OCI-LY1 (cell line): Measurements from ENCODE around the gene TENM4.

ENCODE experiments used
- H2AFZ ChIP-seq: fragments of 200-600 bp; sonication (generic), shearing (Covaris generic); 2 replicates; pipeline ENCODE4 v1.6.0; 2014; ENCODE audit warnings: antibody characterized with exemption, mild to moderate bottlenecking, low read length
- H3F3A ChIP-seq: fragments of 200-600 bp; sonication (generic), shearing (Covaris generic); 2 replicates; pipeline ENCODE4 v1.6.0; 2014; ENCODE audit warnings: mild to moderate bottlenecking, antibody characterized with exemption, low read length, moderate library complexity; ENCODE audit not compliant: insufficient read depth
- H3K27ac ChIP-seq: fragments of 200-600 bp; sonication (generic); 2 replicates; pipeline ENCODE4 v1.5.1; 2014; ENCODE audit warnings: low read length, mixed run types, mild to moderate bottlenecking, low read depth; ENCODE audit not compliant: poor library complexity, severe bottlenecking
- H3K27me3 ChIP-seq: fragments of 200-600 bp; sonication (generic); 2 replicates; pipeline ENCODE4 v1.6.0; 2014; ENCODE audit warnings: antibody characterized with exemption, mild to moderate bottlenecking, low read length, moderate library complexity; ENCODE audit not compliant: insufficient read depth
- H3K36me3 ChIP-seq: fragments of 200-600 bp; sonication (generic); 2 replicates; pipeline ENCODE4 v1.6.1; 2014; ENCODE audit warnings: mild to moderate bottlenecking, antibody characterized with exemption, low read length, moderate library complexity, mixed read lengths; ENCODE audit not compliant: insufficient read depth
- H3K4me1 ChIP-seq: fragments of 200-600 bp; sonication (generic); 2 replicates; pipeline ENCODE4 v1.5.1; 2014; ENCODE audit warnings: mild to moderate bottlenecking, low read length, moderate library complexity; ENCODE audit not compliant: insufficient read depth, severe bottlenecking
- H3K4me2 ChIP-seq: fragments of 200-600 bp; sonication (generic), shearing (Covaris generic); 2 replicates; pipeline ENCODE4 v1.6.1; 2014; ENCODE audit warnings: low read length
- H3K4me3 ChIP-seq: fragments of 200-600 bp; sonication (generic); 2 replicates; pipeline ENCODE4 v1.5.1; 2014; ENCODE audit warnings: low read length, low read depth, mild to moderate bottlenecking, mixed read lengths; ENCODE audit not compliant: poor library complexity, severe bottlenecking
- H3K79me2 ChIP-seq: fragments of 200-600 bp; shearing (Covaris generic); 2 replicates; pipeline ENCODE4 v1.6.1; 2016; ENCODE audit warnings: mixed run types, low read length, mixed read lengths; ENCODE audit not compliant: insufficient read depth
- H3K9ac ChIP-seq: fragments of 200-600 bp; sonication (generic), shearing (Covaris generic); 2 replicates; pipeline ENCODE4 v1.6.1; 2014; ENCODE audit warnings: mild to moderate bottlenecking, low read length, mixed read lengths
- H3K9me2 ChIP-seq: fragments of 200-600 bp; sonication (generic), shearing (Covaris generic); 2 replicates; pipeline ENCODE4 v1.6.1; 2014; ENCODE audit warnings: low read depth, mild to moderate bottlenecking, low read length, mixed read lengths
- H3K9me3 ChIP-seq: fragments of 200-600 bp; shearing (Covaris generic); 2 replicates; pipeline ENCODE4 v1.6.1; 2014; ENCODE audit warnings: low read length, mixed read lengths
- H4K20me1 ChIP-seq: fragments of 200-600 bp; sonication (generic), shearing (Covaris generic); 2 replicates; pipeline ENCODE4 v1.6.0; 2016; ENCODE audit warnings: mild to moderate bottlenecking, low read length; ENCODE audit not compliant: insufficient read depth
- EZH2 ChIP-seq: fragments of 200-600 bp; sonication (generic), shearing (Covaris generic); IDR thresholded peaks from 2 replicates; pipeline ENCODE4 v1.8.0; 2017; ENCODE audit warnings: borderline replicate concordance, mixed run types, mild to moderate bottlenecking, antibody characterized with exemption, low read length, moderate library complexity, mixed read lengths
- TF ChIP-seq, protein P1 (sequence below): fragments of 200-600 bp; sonication (generic), shearing (Covaris generic); IDR thresholded peaks from 2 replicates; pipeline ENCODE4 v1.5.1; 2017; ENCODE audit warnings: mild to moderate bottlenecking, antibody characterized with exemption, low read length, moderate library complexity, mixed read lengths

TENM4 gene

DNA sequence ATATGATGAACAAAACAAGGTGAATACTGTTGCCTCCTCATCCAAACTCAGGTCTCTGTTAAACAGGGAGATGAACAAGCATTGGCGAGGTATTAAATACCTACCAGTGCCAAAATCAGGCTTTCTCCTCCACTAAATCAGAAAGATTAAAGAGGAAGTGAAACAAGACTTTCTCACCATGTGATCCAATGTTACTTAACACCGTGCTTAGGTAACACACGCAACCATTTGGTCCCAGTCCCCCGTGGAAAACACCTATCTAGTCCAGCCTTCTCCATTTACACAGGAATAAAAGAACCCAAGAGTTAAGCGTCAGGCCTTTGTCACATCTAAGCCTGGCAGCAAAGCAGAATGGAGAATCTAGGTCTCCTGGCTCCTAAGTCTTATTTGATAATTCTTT, 34.5 kb downstream of the TENM4 start:
- no peaks in the 10 kb centered on the region for H3K79me2 ChIP-seq
- no peaks in the 10 kb centered on the region for H3K4me1 ChIP-seq
- no peak overlapping the region for H3K4me3 ChIP-seq

DNA sequence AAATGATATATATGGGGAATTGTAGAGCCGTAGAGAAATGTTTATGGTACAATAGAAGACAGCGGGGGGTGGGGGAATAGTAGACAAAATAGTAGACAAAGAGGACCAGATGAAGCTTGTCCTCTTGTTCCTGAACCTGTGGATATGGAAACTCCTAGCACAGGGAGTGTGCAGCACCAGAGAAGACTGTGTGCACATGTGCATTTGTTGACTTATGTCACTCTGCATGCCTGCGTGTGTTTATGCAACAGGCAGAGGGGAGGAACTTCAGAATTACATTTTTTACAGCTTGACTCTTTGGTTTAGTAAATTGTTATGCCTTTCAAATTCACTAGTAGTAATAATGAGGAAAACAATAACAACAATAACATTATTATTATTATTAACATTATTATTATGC, 36.0 kb downstream of the TENM4 start:
- H4K20me1 ChIP-seq = no peaks in the 10 kb centered on the region

More for the DNA sequence above, 34.5 kb downstream of the TENM4 start:
- no peak overlapping the region for H3K27ac ChIP-seq
- TF ChIP-seq EZH2 = no peak
- TF ChIP-seq, protein P1, sequence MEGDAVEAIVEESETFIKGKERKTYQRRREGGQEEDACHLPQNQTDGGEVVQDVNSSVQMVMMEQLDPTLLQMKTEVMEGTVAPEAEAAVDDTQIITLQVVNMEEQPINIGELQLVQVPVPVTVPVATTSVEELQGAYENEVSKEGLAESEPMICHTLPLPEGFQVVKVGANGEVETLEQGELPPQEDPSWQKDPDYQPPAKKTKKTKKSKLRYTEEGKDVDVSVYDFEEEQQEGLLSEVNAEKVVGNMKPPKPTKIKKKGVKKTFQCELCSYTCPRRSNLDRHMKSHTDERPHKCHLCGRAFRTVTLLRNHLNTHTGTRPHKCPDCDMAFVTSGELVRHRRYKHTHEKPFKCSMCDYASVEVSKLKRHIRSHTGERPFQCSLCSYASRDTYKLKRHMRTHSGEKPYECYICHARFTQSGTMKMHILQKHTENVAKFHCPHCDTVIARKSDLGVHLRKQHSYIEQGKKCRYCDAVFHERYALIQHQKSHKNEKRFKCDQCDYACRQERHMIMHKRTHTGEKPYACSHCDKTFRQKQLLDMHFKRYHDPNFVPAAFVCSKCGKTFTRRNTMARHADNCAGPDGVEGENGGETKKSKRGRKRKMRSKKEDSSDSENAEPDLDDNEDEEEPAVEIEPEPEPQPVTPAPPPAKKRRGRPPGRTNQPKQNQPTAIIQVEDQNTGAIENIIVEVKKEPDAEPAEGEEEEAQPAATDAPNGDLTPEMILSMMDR = no peak
- H3K4me2 ChIP-seq = no peak overlapping the region
- no peak overlapping the region for H2AFZ ChIP-seq
- no peaks in the 10 kb centered on the region for H3K9me2 ChIP-seq
- H3K9me3 ChIP-seq = no peaks in the 10 kb centered on the region
- no peaks in the 10 kb centered on the region for H3F3A ChIP-seq
- H3K36me3 ChIP-seq = no peaks in the 10 kb centered on the region
- no peaks in the 10 kb centered on the region for H4K20me1 ChIP-seq
- H3K27me3 ChIP-seq = no peaks in the 10 kb centered on the region
- no peak overlapping the region for H3K9ac ChIP-seq

DNA sequence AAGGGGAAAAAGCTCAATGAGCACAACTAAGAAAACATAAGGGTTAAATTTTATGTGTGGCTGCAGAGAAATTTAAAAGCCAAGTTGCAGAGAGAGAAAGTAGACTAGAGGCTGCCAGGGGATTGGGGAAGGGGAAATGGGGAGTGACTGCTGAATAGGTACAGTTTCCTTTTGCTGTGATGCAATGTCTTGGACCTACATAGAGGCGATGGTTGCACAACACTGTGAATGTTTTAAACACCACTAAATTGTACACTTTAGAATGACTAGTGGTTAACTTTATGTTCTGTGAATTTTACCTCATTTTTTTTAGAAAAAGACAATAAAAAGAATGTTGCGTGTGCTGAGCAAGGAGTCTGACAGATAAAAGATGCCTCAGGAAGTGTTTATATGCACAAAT, 36.5 kb downstream of the TENM4 start:
- H3K9me3 ChIP-seq = no peaks in the 10 kb centered on the region
- H3K9me2 ChIP-seq = no peaks in the 10 kb centered on the region
- no peak for TF ChIP-seq EZH2
- TF ChIP-seq, protein P1 = no peak
- no peaks in the 10 kb centered on the region for H3K79me2 ChIP-seq
- no peak overlapping the region for H3K4me3 ChIP-seq
- H3F3A ChIP-seq = no peaks in the 10 kb centered on the region
- H3K27me3 ChIP-seq = no peaks in the 10 kb centered on the region
- H3K4me1 ChIP-seq = no peaks in the 10 kb centered on the region
- no peak overlapping the region for H3K4me2 ChIP-seq
- no peak overlapping the region for H2AFZ ChIP-seq
- no peaks in the 10 kb centered on the region for H3K36me3 ChIP-seq
- no peak overlapping the region for H3K27ac ChIP-seq
- H3K9ac ChIP-seq = no peak overlapping the region
- H4K20me1 ChIP-seq = no peaks in the 10 kb centered on the region

More for the DNA sequence above, 36.0 kb downstream of the TENM4 start:
- H3K4me3 ChIP-seq = no peak overlapping the region
- no peaks in the 10 kb centered on the region for H3K79me2 ChIP-seq
- no peaks in the 10 kb centered on the region for H3K9me2 ChIP-seq
- H3F3A ChIP-seq = no peaks in the 10 kb centered on the region
- no peaks in the 10 kb centered on the region for H3K36me3 ChIP-seq
- no peak overlapping the region for H2AFZ ChIP-seq
- TF ChIP-seq, protein P1 = no peak
- TF ChIP-seq EZH2 = no peak
- no peaks in the 10 kb centered on the region for H3K27me3 ChIP-seq
- no peak overlapping the region for H3K27ac ChIP-seq
- H3K4me2 ChIP-seq = no peak overlapping the region
- no peak overlapping the region for H3K9ac ChIP-seq
- H3K9me3 ChIP-seq = no peaks in the 10 kb centered on the region
- no peaks in the 10 kb centered on the region for H3K4me1 ChIP-seq
